Right lobe of liver (tissue), 4 donors: ENCODE data around the gene HSD17B2.

ENCODE experiments used
- CTCF ChIP-seq, 4 donors: fragments of 200-600 bp in 3 of 4; fragments of 450-650 bp in 1 of 4; IDR thresholded peaks; one replicate each; pipeline versions ENCODE4 v1.5.1 to v1.8.0; 2016 to 2022; ENCODE audit warnings: antibody characterized with exemption in 4 of 4, mild to moderate bottlenecking in 2 of 4
- POLR2A ChIP-seq: fragments of 450-650 bp; IDR thresholded peaks from one replicate; pipeline ENCODE4 v1.6.1; 2017; ENCODE audit warnings: antibody characterized with exemption, mild to moderate bottlenecking
- donor health status: DM: no; HTN: no; CAD: no.
- donor health status: DM: no; HTN: no; CAD: no.
- donor health status: DM: no; HTN: yes; CAD: no.

GRCh38 chr16:82023206-82023605, 11.8 kb upstream of the HSD17B2 start:
- no peak for TF ChIP-seq CTCF (IDR thresholded peaks at IDR 0.05)
- TF ChIP-seq POLR2A = no peak
